RWPE1 (cell line): ENCODE results near the gene PHKB.

ENCODE experiments used
- CTCF ChIA-PET: fragments of 350-600 bp; sonication (Branson Sonifier 250); formaldehyde crosslinking; extraction: SDS; loops from one replicate; lab custom pipeline; 2021; lab: Yijun Ruan, JAX
- POLR2A ChIA-PET: fragments of 400-600 bp; formaldehyde crosslinking; extraction: SDS; loops from one replicate; lab custom pipeline; 2020; ENCODE audit warnings: antibody characterized with exemption; ENCODE audit not compliant: low non-redundant PET; lab: Yijun Ruan, JAX
- DNase-seq: peaks from one replicate; pipeline ENCODE4 v3.0.0; 2012; ENCODE audit warnings: low spot score
- H3K27ac ChIP-seq: fragments of 450-650 bp; 2 replicates; pipeline ENCODE4 v1.5.1; 2017
- CTCF ChIP-seq: fragments of 450-650 bp; conservative IDR thresholded peaks from 2 replicates; pipeline ENCODE4 v1.5.1; 2017; ENCODE audit warnings: low read depth, mild to moderate bottlenecking

PHKB gene

GRCh38 chr16:47627085-47627639, 166.0 kb downstream of the PHKB start:
- CTCF ChIA-PET: no interaction called here
- no peak overlapping the region for H3K27ac ChIP-seq
- POLR2A ChIA-PET: no interaction called here
- DNase-seq: no peak
- TF ChIP-seq CTCF: no peak

- DNase-seq: no peak
- ChIA-PET CTCF (no interaction called here), POLR2A (no interaction called here)
- H3K27ac ChIP-seq: no peak overlapping the region
- no peak for TF ChIP-seq CTCF
Observed at GRCh38 chr16:47627721-47628120, 166.6 kb downstream of the PHKB start.

GRCh38 chr16:47631131-47631530, 170.0 kb downstream of the PHKB start:
- POLR2A ChIA-PET: no interaction called here
- H3K27ac ChIP-seq: no peak overlapping the region
- TF ChIP-seq CTCF: no peak
- CTCF ChIA-PET: interaction anchor here (0.6 kb wide), 1 partner anchor 393 kb away, joined by 3 read pairs; no protein-coding TSS in a partner anchor
- DNase-seq: no peak

GRCh38 chr16:47634126-47634525, 173.0 kb downstream of the PHKB start:
- no peak for TF ChIP-seq CTCF
- no peak for DNase-seq
- ChIA-PET POLR2A (no interaction called here), CTCF (interaction anchor here (1.0 kb wide), 1 partner anchor 49 kb away, joined by 3 read pairs; no protein-coding TSS in a partner anchor)
- no peak overlapping the region for H3K27ac ChIP-seq

- no peak overlapping the region for H3K27ac ChIP-seq
- CTCF ChIA-PET: no interaction called here
- TF ChIP-seq CTCF: no peak
- POLR2A ChIA-PET: no interaction called here
- DNase-seq: no peak
Observed at GRCh38 chr16:47634727-47635126, 173.6 kb downstream of the PHKB start.

- ChIA-PET POLR2A (no interaction called here), CTCF (interaction anchor here (1.3 kb wide), 1 partner anchor 21 kb away, joined by 3 read pairs; no protein-coding TSS in a partner anchor)
- TF ChIP-seq CTCF: no peak
- H3K27ac ChIP-seq: no peak overlapping the region
- no peak for DNase-seq
Observed at GRCh38 chr16:47636501-47637099, 175.5 kb downstream of the PHKB start.
